Right lobe of liver (tissue), 6 donors: ENCODE measurements around the gene PTPRN2. TPM values are rescaled to one million over a fixed set of nuclear protein-coding genes. Genes with fewer than 3 reads are reported as not detected.

ENCODE experiments used
- ATAC-seq, 4 donors: fragments of 200-7000 bp; cut with Tn5 transposase; one replicate each; pipeline ENCODE4 v1.9.1; 2020; ENCODE audit warnings: mild to moderate bottlenecking in 4 of 4, moderate library complexity in 4 of 4
- DNase-seq, 3 donors: peaks; one replicate each; pipeline ENCODE4 v3.0.0-alpha.2; 2020
- H3K27ac ChIP-seq, 3 donors: fragments of 200-600 bp; one replicate each; pipeline ENCODE4 v1.8.0; 2022
- H3K27me3 ChIP-seq, 2 donors: fragments of 200-600 bp; one replicate each; pipeline ENCODE4 v1.8.0; 2022
- H3K36me3 ChIP-seq, 4 donors: fragments of 200-600 bp; sonication (generic) in 1 of 4; one replicate each; pipeline versions ENCODE4 v1.5.1 to v1.8.0; 2017 to 2022; ENCODE audit warnings: control low read depth in 1 of 4
- H3K4me1 ChIP-seq, 4 donors: fragments of 200-600 bp; sonication (generic) in 1 of 4; one replicate each; pipeline versions ENCODE4 v1.5.1 to v1.8.0; 2017 to 2022; ENCODE audit warnings: control low read depth in 1 of 4
- H3K4me3 ChIP-seq, 3 donors: fragments of 200-600 bp; one replicate each; pipeline ENCODE4 v1.8.0; 2022
- H3K9me3 ChIP-seq, 4 donors: fragments of 200-600 bp; sonication (generic) in 1 of 4; one replicate each; pipeline versions ENCODE4 v1.5.1 to v1.8.0; 2017 to 2022; ENCODE audit warnings: control low read depth in 1 of 4
- POLR2A ChIP-seq: fragments of 450-650 bp; IDR thresholded peaks from one replicate; pipeline ENCODE4 v1.6.1; 2017; ENCODE audit warnings: antibody characterized with exemption, mild to moderate bottlenecking
- WGBS: methylation state at CpG from one replicate; pipeline ENCODE4 v1.1.6; 2018; ENCODE audit warnings: low coverage, low lambda C conversion rate; ENCODE audit not compliant: insufficient coverage; ENCODE audit errors: missing lambda C conversion rate; 5-methylcytosine and 5-hydroxymethylcytosine counted together
- intact Hi-C, 2 donors: fragments of 100-400 bp; cut with DNase I; formaldehyde crosslinking; loops; one replicate each; pipeline versions ENCODE4 v1.11.2 to v1.14.1; 2022
- total RNA-seq, 6 experiments: library from RNA; depleted of rRNA in 2 of 6; stranded (reverse); fragments of >200 nt in 2 of 6; fragmentation: NEBNext Ultra II Directional in 3 of 6; extraction: Animal tissue kit (Norgen Biotek cat#: 25700) in 3 of 6; gene quantifications; one replicate each; pipeline versions ENCODE4 v1.1.0 to v1.2.4, GENCODE V29; 2016 to 2023
- TF ChIP-seq, protein P1 (sequence below), 4 donors: fragments of 200-600 bp in 3 of 4; fragments of 450-650 bp in 1 of 4; IDR thresholded peaks; one replicate each; pipeline versions ENCODE4 v1.5.1 to v1.8.0; 2016 to 2022; ENCODE audit warnings: antibody characterized with exemption in 4 of 4, mild to moderate bottlenecking in 2 of 4
- donor health status: DM: no; HTN: yes; CAD: no.
- donor health status: DM: no; HTN: no; CAD: no.
- donor health status: DM: no; HTN: no; CAD: no.
- donor health status: DM: no; HTN: yes; CAD: no.
- donor health status: DM: no; HTN: yes; CAD: no.

PTPRN2 gene
- total RNA-seq, 6 experiments from 2014 or later, result 0.15 to 0.87 (median 0.67) TPM

DNA sequence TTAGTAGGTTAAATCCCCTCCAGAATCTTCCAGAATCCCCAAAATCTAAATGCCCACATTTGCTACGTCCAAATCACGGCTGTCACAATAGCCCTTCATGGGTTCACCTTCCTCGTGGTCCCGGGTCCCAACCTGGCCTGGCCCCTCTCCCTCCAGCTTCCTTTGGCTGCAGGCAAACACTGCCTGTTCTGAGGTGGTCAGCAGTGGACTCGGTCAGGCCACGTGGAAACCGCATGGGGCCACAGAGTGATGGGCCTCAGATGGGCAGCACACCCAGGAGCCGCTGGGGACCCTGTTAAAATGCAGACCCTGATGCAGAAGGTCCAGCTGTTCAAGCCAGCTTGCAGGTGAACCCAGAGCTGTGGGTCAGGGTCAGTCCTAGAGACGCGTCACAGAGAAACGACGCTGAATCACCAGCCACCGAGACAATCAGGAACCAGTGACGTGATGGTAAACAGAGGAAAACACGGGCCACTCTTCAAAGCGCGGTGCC is 662.2 kb downstream of the PTPRN2 start:
- DNase-seq, result no peak
- Histone ChIP-seq H3K9me3 (no peaks in the 10 kb centered on the region), H3K27ac (no peak overlapping the region), H3K36me3 (no peaks in the 10 kb centered on the region), H3K4me3 (no peak overlapping the region), H3K4me1 (no peaks in the 10 kb centered on the region), H3K27me3 (no peaks in the 10 kb centered on the region)
- WGBS, result 68% methylated on average over 10 of the region's 17 CpGs
- intact Hi-C loops, result no loop called here
- no peak for TF ChIP-seq POLR2A
- TF ChIP-seq, protein P1, sequence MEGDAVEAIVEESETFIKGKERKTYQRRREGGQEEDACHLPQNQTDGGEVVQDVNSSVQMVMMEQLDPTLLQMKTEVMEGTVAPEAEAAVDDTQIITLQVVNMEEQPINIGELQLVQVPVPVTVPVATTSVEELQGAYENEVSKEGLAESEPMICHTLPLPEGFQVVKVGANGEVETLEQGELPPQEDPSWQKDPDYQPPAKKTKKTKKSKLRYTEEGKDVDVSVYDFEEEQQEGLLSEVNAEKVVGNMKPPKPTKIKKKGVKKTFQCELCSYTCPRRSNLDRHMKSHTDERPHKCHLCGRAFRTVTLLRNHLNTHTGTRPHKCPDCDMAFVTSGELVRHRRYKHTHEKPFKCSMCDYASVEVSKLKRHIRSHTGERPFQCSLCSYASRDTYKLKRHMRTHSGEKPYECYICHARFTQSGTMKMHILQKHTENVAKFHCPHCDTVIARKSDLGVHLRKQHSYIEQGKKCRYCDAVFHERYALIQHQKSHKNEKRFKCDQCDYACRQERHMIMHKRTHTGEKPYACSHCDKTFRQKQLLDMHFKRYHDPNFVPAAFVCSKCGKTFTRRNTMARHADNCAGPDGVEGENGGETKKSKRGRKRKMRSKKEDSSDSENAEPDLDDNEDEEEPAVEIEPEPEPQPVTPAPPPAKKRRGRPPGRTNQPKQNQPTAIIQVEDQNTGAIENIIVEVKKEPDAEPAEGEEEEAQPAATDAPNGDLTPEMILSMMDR (IDR thresholded peaks at IDR 0.05), result no peak
- ATAC-seq, result no peak

DNA sequence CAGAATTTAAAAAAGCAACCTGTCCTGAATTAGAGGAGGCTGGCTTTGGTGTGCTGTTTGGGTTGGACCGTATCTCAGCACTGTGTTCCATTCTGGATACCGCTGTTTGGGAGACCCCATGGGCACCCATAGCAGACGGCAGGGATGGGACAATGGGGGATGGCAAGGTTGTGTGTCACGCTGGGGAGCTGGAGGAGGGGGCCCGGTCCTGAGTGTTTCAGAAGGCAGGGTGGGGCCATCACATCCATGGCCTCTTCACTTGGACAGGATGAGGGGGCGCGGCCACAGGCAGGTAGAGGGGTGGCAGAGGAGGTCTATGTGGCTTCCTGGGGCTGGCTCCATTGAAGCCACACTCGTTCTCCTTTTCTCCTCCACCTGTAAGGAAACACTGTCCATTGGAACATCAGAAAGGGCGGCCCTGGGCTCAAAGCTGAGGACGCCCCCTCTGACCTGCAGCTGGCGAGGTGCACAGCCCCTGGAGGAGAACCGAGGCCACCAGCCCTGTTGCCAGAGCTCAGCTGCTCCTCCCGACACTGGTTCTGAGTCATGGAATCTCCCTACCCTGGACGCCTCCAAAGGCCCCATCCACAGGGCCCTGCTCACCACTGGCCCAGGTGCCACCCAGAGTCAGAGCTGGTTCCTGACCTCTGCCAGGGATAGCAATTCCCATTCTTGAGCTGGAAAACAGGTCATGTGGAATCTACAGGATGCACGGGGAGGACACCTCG is 663.6 kb downstream of the PTPRN2 start:
- Histone ChIP-seq H3K27me3 (no peaks in the 10 kb centered on the region), H3K4me3 (no peak overlapping the region), H3K27ac (no peak overlapping the region), H3K36me3 (no peaks in the 10 kb centered on the region), H3K4me1 (no peaks in the 10 kb centered on the region), H3K9me3 (no peaks in the 10 kb centered on the region)
- intact Hi-C loops, result no loop called here
- ATAC-seq, result no peak
- TF ChIP-seq POLR2A, result no peak
- TF ChIP-seq, protein P1 (IDR thresholded peaks at IDR 0.05), result no peak
- WGBS, result 61% methylated on average over 6 of the region's 16 CpGs
- DNase-seq, result no peak

DNA sequence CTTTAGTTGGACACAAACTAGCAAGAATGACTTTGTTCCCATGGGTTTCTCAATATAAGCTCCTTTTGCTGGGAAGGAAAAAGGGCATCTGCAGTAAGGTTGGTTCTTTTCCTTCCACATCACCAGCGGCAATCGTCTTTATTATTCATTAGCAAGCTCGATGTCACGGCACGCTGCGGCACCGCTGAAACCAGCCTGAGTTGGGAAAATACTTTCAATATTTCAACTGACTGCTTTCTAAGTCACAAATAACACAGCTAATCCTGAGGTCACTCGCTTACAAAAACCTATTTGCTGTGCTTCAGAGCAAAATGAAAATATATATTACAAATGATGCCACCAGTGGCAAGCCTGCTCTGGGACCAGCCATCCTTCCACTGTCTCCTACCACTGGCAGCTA is 665.0 kb downstream of the PTPRN2 start:
- H3K36me3 ChIP-seq, result no peaks in the 10 kb centered on the region
- H3K4me3 ChIP-seq, result no peak overlapping the region
- no peak for TF ChIP-seq POLR2A
- TF ChIP-seq, protein P1 (IDR thresholded peaks at IDR 0.05), result no peak
- intact Hi-C loops, result no loop called here
- WGBS, result 84% methylated on average over 8 of the region's 8 CpGs
- H3K4me1 ChIP-seq, result no peaks in the 10 kb centered on the region
- ATAC-seq (no peak), DNase-seq (no peak)
- no peaks in the 10 kb centered on the region for H3K9me3 ChIP-seq
- H3K27ac ChIP-seq, result no peak overlapping the region
- no peaks in the 10 kb centered on the region for H3K27me3 ChIP-seq

- no peaks in the 10 kb centered on the region for H3K4me1 ChIP-seq
- peaks cover 0 to 3% (median 0%) of the 10 kb centered on the region in 4 donors for H3K9me3 ChIP-seq
- no peak for DNase-seq
- H3K27ac ChIP-seq, result no peak overlapping the region
- H3K27me3 ChIP-seq, result no peaks in the 10 kb centered on the region
- ATAC-seq, result no peak
- WGBS, result 75% methylated on average over 22 of the region's 29 CpGs
- intact Hi-C loops, result no loop called here
- H3K36me3 ChIP-seq, result no peaks in the 10 kb centered on the region
- TF ChIP-seq POLR2A, result no peak
- TF ChIP-seq, protein P1 (IDR thresholded peaks at IDR 0.05), result no peak
- H3K4me3 ChIP-seq, result no peak overlapping the region
These were observed 669.1 kb downstream of the PTPRN2 start for GRCh38 chr7:157918326-157919080.
